H9 (cell line): Measurements from ENCODE around the gene OGFRL1. TPM values are rescaled to one million over a fixed set of nuclear protein-coding genes. Genes with fewer than 3 reads are reported as not detected.

Experiments used
- DNase-seq: peaks from one replicate; pipeline ENCODE4 v3.0.0-alpha.2; 2017
- H2AFZ ChIP-seq: one replicate; pipeline ENCODE4 v1.6.1; 2013; ENCODE audit warnings: mild to moderate bottlenecking, low read length, control low read depth, moderate library complexity
- H2AK5ac ChIP-seq: 2 replicates; pipeline ENCODE4 v1.6.1; 2013; ENCODE audit warnings: low read length, control low read depth, mixed read lengths; ENCODE audit not compliant: insufficient read length
- H2BK120ac ChIP-seq: one replicate; pipeline ENCODE4 v1.6.1; 2013; ENCODE audit warnings: low read depth, mild to moderate bottlenecking, low read length, control low read depth, inconsistent platforms; ENCODE audit not compliant: poor library complexity, severe bottlenecking
- H2BK12ac ChIP-seq: 2 replicates; pipeline ENCODE4 v1.6.1; 2013; ENCODE audit warnings: low read length, control low read depth, mixed read lengths, low read depth; ENCODE audit not compliant: insufficient read length
- H2BK15ac ChIP-seq: 2 replicates; pipeline ENCODE4 v1.6.1; 2013; ENCODE audit warnings: low read depth, low read length, control low read depth
- H2BK20ac ChIP-seq: one replicate; pipeline ENCODE4 v1.6.1; 2013; ENCODE audit warnings: low read depth, mild to moderate bottlenecking, low read length, control low read depth, inconsistent platforms; ENCODE audit not compliant: poor library complexity, severe bottlenecking
- H2BK5ac ChIP-seq: 2 replicates; pipeline ENCODE4 v1.6.1; 2013; ENCODE audit warnings: low read length, control low read depth, mixed read lengths; ENCODE audit not compliant: insufficient read length
- H3K14ac ChIP-seq: 2 replicates; pipeline ENCODE4 v1.6.1; 2013; ENCODE audit warnings: low read length, control low read depth; ENCODE audit not compliant: insufficient read depth
- H3K18ac ChIP-seq: 2 replicates; pipeline ENCODE4 v1.6.1; 2013; ENCODE audit warnings: low read depth, mild to moderate bottlenecking, mixed read lengths, low read length, control low read depth; ENCODE audit not compliant: insufficient read length
- H3K23ac ChIP-seq: 2 replicates; pipeline ENCODE4 v1.6.1; 2013; ENCODE audit warnings: low read length, control low read depth, mixed read lengths, low read depth; ENCODE audit not compliant: insufficient read length
- H3K23me2 ChIP-seq: 2 replicates; pipeline ENCODE4 v1.6.1; 2013; ENCODE audit warnings: low read depth, mild to moderate bottlenecking, mixed read lengths, low read length, control low read depth; ENCODE audit not compliant: insufficient read length, poor library complexity, severe bottlenecking
- H3K27ac ChIP-seq: 2 replicates; pipeline ENCODE4 v1.5.1; 2013; ENCODE audit warnings: low read length, control low read depth, mixed read lengths, low read depth; ENCODE audit not compliant: insufficient read length
- H3K27me3 ChIP-seq: 2 replicates; pipeline ENCODE4 v1.6.1; 2013; ENCODE audit warnings: low read length, control low read depth, inconsistent platforms; ENCODE audit not compliant: insufficient read depth
- H3K4ac ChIP-seq: 2 replicates; pipeline ENCODE4 v1.6.1; 2013; ENCODE audit warnings: low read depth, mild to moderate bottlenecking, control low read depth, inconsistent platforms, low read length, moderate library complexity
- H3K4me1 ChIP-seq: 2 replicates; pipeline ENCODE4 v1.6.1; 2013; ENCODE audit warnings: low read length, control low read depth, inconsistent platforms; ENCODE audit not compliant: insufficient read depth
- H3K4me2 ChIP-seq: 2 replicates; pipeline ENCODE4 v1.6.1; 2013; ENCODE audit warnings: low read length, control low read depth, mixed read lengths; ENCODE audit not compliant: insufficient read length, insufficient read depth
- H3K56ac ChIP-seq: 2 replicates; pipeline ENCODE4 v1.6.1; 2013; ENCODE audit warnings: low read depth, mild to moderate bottlenecking, mixed read lengths, low read length, control low read depth; ENCODE audit not compliant: insufficient read length
- H3K79me1 ChIP-seq: 2 replicates; pipeline ENCODE4 v1.6.1; 2013; ENCODE audit warnings: low read depth, mild to moderate bottlenecking, moderate library complexity, low read length, control low read depth, inconsistent platforms; ENCODE audit not compliant: insufficient read depth, poor library complexity, severe bottlenecking
- H3K79me2 ChIP-seq: 2 replicates; pipeline ENCODE4 v1.6.1; 2013; ENCODE audit warnings: low read length, control low read depth, inconsistent platforms; ENCODE audit not compliant: insufficient read depth
- H3K9ac ChIP-seq: 2 replicates; pipeline ENCODE4 v1.6.1; 2013; ENCODE audit warnings: low read length, control low read depth, mixed read lengths; ENCODE audit not compliant: insufficient read length; ENCODE audit errors: extremely low read depth
- H3K9me3 ChIP-seq: one replicate; pipeline ENCODE4 v1.6.1; 2013; ENCODE audit warnings: low read depth, low read length, inconsistent platforms; ENCODE audit not compliant: control insufficient read depth
- H3T11ph ChIP-seq: one replicate; pipeline ENCODE4 v1.6.1; 2013; ENCODE audit warnings: mild to moderate bottlenecking, low read length, control low read depth, inconsistent platforms
- H4K20me1 ChIP-seq: one replicate; pipeline ENCODE4 v1.6.1; 2013; ENCODE audit not compliant: control insufficient read depth, insufficient read length, insufficient read depth
- H4K5ac ChIP-seq: 2 replicates; pipeline ENCODE4 v1.6.1; 2013; ENCODE audit warnings: low read depth, mild to moderate bottlenecking, mixed read lengths, low read length, control low read depth; ENCODE audit not compliant: insufficient read length
- H4K8ac ChIP-seq: replicated peaks from 2 replicates; pipeline ENCODE4 v1.6.1; 2013; ENCODE audit warnings: low read length, control low read depth, mixed read lengths, low read depth; ENCODE audit not compliant: insufficient read length
- H4K91ac ChIP-seq: 2 replicates; pipeline ENCODE4 v1.6.1; 2013; ENCODE audit warnings: low read depth, mild to moderate bottlenecking, moderate library complexity, mixed read lengths, low read length, control low read depth; ENCODE audit not compliant: insufficient read length
- H3K27ac Mint-ChIP-seq, 3 experiments: 2 replicates in 2 of 3; 3 replicates in 1 of 3; pipeline ENCODE4 v1.8.0; 2020 to 2021; ENCODE audit warnings: mixed read lengths in 3 of 3, mild to moderate bottlenecking in 1 of 3, moderate library complexity in 1 of 3
- H3K27me3 Mint-ChIP-seq: 2 replicates; pipeline ENCODE4 v1.8.0; 2021; ENCODE audit warnings: low read depth, mild to moderate bottlenecking, moderate library complexity, mixed read lengths
- H3K36me3 Mint-ChIP-seq, 3 experiments: 2 replicates in 2 of 3; 3 replicates in 1 of 3; pipeline ENCODE4 v1.8.0; 2020 to 2021; ENCODE audit warnings: low read depth in 3 of 3, mixed read lengths in 3 of 3; ENCODE audit not compliant: insufficient read depth in 1 of 3
- H3K4me1 Mint-ChIP-seq, 2 experiments: 2 replicates each; pipeline ENCODE4 v1.8.0; 2020; ENCODE audit warnings: mixed read lengths in 2 of 2
- H3K4me3 Mint-ChIP-seq, 2 experiments: 2 replicates in 1 of 2; 3 replicates in 1 of 2; pipeline ENCODE4 v1.8.0; 2020 to 2021; ENCODE audit warnings: mild to moderate bottlenecking in 2 of 2, mixed read lengths in 2 of 2, moderate library complexity in 1 of 2
- H3K9me3 Mint-ChIP-seq, 2 experiments: 2 replicates in 1 of 2; 3 replicates in 1 of 2; pipeline ENCODE4 v1.8.0; 2020; ENCODE audit warnings: mild to moderate bottlenecking in 2 of 2, mixed read lengths in 2 of 2, moderate library complexity in 1 of 2
- WGBS: extraction: QIAGEN DNeasy Blood & Tissue Kit; methylation state at CpG from one replicate; pipeline ENCODE4 v1.1.7; 2013; ENCODE audit warnings: missing lambda C conversion rate, low lambda C conversion rate, mixed read lengths; ENCODE audit not compliant: insufficient read length; ENCODE audit errors: extremely low coverage; 5-methylcytosine and 5-hydroxymethylcytosine counted together
- total RNA-seq: library from RNA; stranded (reverse); gene quantifications from 2 replicates; pipeline ENCODE4 v1.2.1, GENCODE V29; 2021
- TF ChIP-seq, protein P1 (sequence below): fragments of 200-600 bp; sonication (generic); conservative IDR thresholded peaks from 3 replicates; pipeline ENCODE4 v1.8.0; 2021; ENCODE audit warnings: antibody characterized with exemption, mild to moderate bottlenecking

Gene OGFRL1
- total RNA-seq, 1 experiment from 2014 or later: 2.8 TPM

DNA sequence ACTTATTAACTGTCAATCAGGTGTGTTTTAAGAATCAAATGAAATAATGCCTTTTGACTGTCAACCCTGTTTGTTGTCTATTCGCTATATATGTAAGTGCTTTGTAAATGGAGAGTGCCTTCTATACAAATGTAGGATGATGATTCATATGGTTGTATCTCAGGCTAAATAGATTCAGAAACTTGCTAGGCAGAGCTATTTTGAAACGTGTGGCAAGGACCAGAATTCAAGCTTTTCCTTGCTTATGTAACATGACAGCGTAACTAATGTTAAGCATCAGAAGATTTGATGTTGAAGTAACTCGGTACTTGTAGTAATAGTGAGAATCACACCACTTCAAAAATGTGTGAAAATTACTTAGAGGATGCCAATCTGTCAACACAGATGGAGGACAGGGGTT lies 3.4 kb downstream of the OGFRL1 start:
- TF ChIP-seq, protein P1, sequence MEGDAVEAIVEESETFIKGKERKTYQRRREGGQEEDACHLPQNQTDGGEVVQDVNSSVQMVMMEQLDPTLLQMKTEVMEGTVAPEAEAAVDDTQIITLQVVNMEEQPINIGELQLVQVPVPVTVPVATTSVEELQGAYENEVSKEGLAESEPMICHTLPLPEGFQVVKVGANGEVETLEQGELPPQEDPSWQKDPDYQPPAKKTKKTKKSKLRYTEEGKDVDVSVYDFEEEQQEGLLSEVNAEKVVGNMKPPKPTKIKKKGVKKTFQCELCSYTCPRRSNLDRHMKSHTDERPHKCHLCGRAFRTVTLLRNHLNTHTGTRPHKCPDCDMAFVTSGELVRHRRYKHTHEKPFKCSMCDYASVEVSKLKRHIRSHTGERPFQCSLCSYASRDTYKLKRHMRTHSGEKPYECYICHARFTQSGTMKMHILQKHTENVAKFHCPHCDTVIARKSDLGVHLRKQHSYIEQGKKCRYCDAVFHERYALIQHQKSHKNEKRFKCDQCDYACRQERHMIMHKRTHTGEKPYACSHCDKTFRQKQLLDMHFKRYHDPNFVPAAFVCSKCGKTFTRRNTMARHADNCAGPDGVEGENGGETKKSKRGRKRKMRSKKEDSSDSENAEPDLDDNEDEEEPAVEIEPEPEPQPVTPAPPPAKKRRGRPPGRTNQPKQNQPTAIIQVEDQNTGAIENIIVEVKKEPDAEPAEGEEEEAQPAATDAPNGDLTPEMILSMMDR: no peak
- H3K27me3 Mint-ChIP-seq: peaks cover 9% of the 10 kb centered on the region
- Histone ChIP-seq H3K4ac (no peak overlapping the region), H3K4me2 (no peak overlapping the region), H3K23me2 (peaks cover 9% of the 10 kb centered on the region), H2BK15ac (no peak overlapping the region), H3K79me1 (no peaks in the 10 kb centered on the region), H3K14ac (no peak overlapping the region), H3K79me2 (peaks cover 5% of the 10 kb centered on the region; the same call in 1 of the 2 replicates), H2BK12ac (no peak overlapping the region), H3K4me1 (peaks cover 3% of the 10 kb centered on the region; the same call in 1 of the 2 replicates), H2BK20ac (no peak overlapping the region), H2BK120ac (no peak overlapping the region), H3K9me3 (no peaks in the 10 kb centered on the region), H4K20me1 (no peaks in the 10 kb centered on the region), H3K9ac (no peak overlapping the region), H3K18ac (no peak overlapping the region), H3K27ac (no peak overlapping the region), H2BK5ac (no peak overlapping the region), H3K23ac (no peak overlapping the region), H4K5ac (no peak overlapping the region), H4K91ac (no peak overlapping the region), H3K27me3 (no peaks in the 10 kb centered on the region; the same call in 1 of the 2 replicates), H3K56ac (no peak overlapping the region), H3T11ph (no peak overlapping the region), H2AFZ (no peak overlapping the region), H2AK5ac (no peak overlapping the region), H4K8ac (no peak overlapping the region)
- no peak for DNase-seq
- H3K9me3 Mint-ChIP-seq: no peaks in the 10 kb centered on the region
- no peak overlapping the region for H3K4me3 Mint-ChIP-seq
- WGBS: no CpG with 5 or more reads among the region's 4 CpGs
- no peak overlapping the region for H3K27ac Mint-ChIP-seq
- H3K4me1 Mint-ChIP-seq: peaks cover 24 to 26% of the 10 kb centered on the region in 2 experiments
- peaks cover 0 to 10% (median 1%) of the 10 kb centered on the region in 3 experiments; a peak in 4 of 7 replicates for H3K36me3 Mint-ChIP-seq
